ENCODE measurements around the gene HEATR5A. TPM values are rescaled to one million over a fixed set of nuclear protein-coding genes. Genes with fewer than 3 reads are reported as not detected.
"Not testable (repeated sequence)": the region's sequence is repeated elsewhere in the genome, so short reads cannot be mapped to it uniquely, and the experiment has no call there.

The HEATR5A gene
- total RNA-seq, 1 donor from 2014 or later, result 32.8 TPM

DNA sequence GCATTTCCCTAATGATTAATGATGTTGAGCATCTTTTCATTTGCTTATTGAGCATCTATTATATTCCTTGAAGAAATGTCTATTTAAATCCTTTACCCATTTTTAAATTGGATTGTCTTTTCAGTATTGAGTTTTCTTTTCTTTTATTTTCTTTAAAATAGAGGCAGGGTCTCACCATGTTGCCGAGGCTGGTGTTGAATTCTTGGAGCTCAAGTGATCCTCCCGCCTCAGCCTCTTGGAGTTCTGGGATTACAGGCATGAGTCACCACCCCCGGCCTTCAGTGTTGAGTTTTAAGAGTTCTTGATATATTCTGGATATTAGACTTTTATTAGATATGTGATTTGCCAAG, 139.5 kb downstream of the HEATR5A start:
- DNase-seq, result no peak

DNA sequence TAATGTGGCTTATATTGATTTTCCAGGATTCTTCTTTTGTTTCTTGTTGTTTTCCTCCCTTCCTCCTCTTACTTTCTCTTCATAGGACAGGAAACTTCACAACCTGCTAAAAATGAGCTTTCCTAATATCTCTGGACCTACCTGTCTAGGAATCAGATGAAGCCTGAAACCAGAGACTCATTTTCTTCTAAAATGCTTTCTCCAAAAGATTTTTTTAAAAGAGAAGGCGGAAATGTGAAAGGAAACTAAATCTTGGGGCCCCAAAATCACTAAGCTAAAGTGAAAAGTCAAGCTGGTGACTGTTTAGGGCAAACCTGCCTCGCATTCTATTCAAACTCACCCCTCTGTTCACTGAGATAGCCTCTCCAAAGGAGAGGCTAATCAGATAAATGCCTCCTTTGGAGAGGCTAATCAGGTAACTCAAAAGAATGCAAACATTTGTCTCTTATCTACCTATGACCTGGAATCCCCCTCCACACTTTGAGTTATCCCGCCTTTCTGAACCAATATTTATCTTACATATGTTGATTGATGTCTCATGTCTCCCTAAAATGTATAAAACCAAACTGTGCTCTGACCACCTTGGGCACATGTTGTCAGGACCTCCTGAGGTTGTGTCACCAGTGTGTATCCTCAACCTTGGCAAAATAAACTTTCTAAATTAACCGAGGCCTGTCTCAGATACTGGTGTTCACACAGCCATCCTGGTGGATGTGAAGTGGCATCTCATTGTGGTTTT, 140.0 kb downstream of the HEATR5A start:
- no peak for DNase-seq

DNA sequence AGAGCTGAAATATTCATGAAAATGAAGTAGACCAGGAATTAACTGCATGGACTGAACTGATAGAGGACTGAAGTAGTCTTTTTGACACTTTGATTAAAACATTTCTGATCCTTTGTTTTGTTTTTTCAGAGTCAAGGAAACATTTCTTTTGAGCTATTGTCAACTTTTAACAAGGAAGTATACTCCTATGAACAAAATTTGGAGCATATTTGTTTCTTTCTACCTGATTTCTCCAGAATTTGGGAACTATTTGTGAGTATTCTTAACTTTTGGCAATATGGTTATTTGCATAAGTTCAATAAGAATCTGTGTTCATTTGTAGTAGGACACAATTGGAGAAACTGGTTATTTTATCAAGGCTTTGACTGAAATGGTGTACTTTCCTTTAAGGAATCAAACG, 141.5 kb downstream of the HEATR5A start:
- no peak for DNase-seq

GRCh38 chr14:31277085-31277484, 143.3 kb downstream of the HEATR5A start:
- DNase-seq, result no peak

GRCh38 chr14:31276417-31276816, 143.9 kb downstream of the HEATR5A start:
- not testable (repeated sequence) for DNase-seq

DNA sequence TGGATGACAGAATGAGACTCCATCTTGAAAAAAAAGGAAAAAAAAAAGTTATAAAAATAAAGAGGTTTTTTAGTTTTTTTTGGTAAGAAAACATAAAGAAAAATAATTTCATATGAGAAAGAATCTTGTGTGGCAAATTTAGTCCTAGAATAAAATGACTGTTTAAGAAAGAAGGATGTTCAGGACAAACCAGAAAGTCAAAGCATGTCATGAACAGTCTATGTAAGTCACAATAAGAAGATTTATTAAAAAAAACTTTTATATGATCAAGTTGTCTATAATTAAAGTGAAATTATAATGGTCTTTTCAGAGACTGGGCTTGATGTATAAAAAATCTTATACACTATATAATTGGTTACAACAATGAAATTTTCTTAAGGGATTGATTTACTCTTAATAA, 144.6 kb downstream of the HEATR5A start:
- DNase-seq, result no peak

GRCh38 chr14:31271648-31272047, 148.7 kb downstream of the HEATR5A start:
- no peak for DNase-seq

DNA sequence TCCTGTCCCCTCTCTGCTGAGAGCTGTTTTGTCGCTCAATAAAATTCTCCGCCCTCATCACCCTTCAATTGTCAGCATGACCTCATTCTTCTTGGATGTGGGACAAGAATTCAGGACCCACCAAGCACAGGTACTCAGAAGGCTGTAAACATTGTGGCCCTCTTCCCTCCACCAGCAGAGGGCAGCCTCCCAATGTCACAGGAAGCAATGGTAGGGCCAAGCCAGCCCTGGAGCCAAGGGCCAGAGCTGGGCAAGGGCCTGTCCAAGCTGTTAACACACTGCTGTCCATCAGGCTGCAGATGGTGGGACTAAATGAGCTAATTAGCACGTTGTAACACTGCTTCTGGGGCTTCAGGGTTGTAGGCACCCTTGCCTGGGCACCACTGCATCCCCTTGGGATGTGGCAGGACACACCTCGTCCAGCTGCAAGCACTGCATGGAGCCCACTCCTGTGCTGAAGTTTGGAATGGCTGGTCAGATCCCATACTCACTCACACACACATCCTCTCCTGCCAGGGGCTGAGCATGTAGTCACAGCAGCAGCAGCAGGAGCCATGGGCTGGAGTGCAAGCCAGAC, 150.1 kb downstream of the HEATR5A start:
- no peak for DNase-seq

DNA sequence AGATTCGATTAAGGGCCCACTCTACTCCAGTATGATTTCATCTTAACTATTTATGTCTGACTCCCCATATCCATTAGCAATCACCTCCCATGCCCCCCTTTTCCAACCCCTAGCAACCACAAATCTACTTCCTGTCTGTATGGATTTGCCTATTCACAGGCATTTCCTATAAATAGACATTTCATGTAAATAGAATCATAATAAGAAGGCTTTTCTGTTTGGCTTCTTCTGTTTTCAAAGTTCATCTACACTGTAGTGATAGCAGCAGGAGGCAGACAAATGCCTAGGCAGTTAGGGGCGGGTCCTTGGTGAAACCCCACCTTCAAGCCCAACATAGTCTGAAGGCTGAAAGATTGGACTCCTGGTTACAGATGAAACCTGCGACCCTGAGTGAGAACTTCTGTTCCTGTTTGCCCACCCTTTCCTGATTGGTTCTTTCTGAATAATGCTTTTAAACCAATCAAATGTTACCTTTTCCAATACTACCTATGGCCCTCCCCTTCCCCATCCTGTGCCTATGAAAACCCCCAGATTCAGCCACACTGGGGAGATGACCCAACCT, 150.6 kb downstream of the HEATR5A start:
- DNase-seq, result no peak

DNA sequence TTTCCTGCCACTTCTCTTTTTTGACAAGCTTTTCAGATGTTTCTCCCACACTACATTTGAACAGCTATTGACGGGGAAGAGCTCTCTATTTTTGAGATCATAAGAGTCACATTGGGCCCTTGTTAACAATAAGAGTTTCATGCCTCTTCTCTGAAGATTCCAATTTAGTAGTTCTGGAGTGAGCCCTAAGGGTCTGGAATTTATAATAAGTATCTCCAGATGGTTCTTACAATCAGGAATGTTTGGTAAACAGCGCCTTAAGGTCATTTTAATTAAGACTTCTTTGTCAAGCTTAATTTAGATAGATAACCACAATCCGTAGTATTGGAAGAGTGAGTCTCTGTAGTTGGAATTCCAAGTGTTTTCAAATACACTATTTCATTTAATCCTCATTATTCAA, 152.1 kb downstream of the HEATR5A start:
- no peak for DNase-seq

DNA sequence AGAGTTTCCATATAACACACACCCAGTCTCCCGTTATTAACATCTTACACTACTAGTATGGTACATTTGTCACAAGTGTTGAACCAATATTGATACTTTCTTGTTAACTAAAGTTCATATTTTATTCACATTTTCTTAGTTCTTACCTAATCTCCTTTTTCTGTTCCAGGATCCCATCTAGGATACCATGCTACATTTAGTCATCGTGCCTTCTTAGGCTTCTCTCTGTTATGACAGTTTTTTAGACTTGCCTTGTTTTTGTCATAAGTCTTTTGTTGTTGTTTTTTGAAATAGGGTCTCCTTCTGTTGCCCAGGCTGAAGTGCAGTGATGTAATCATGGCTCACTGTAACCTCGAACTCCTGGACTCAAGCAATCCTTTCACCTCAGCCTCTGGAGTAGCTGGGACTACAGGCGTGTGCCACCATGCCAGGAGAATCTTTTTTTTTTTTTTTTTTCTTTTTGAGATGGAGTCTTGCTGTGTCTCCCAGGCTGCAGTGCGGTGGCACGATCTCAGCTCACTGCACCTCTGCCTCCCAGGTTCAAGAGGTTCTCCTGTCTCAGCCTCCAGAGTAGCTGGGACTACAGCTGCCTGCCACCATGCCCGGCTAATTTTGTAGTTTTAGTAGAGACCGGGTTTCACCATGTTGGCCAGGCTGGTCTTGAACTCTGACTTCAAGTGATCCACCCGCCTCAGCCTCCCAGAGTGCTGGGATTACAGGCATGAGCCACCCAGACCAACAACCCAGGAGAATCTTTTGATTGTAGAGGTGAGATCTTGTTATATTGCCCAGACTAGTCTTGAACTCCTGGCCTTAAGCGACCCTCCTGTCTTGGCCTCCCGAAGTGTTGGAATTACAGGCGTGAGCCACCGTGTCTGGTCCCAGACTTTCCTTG, 153.7 kb downstream of the HEATR5A start:
- no peak for DNase-seq

DNA sequence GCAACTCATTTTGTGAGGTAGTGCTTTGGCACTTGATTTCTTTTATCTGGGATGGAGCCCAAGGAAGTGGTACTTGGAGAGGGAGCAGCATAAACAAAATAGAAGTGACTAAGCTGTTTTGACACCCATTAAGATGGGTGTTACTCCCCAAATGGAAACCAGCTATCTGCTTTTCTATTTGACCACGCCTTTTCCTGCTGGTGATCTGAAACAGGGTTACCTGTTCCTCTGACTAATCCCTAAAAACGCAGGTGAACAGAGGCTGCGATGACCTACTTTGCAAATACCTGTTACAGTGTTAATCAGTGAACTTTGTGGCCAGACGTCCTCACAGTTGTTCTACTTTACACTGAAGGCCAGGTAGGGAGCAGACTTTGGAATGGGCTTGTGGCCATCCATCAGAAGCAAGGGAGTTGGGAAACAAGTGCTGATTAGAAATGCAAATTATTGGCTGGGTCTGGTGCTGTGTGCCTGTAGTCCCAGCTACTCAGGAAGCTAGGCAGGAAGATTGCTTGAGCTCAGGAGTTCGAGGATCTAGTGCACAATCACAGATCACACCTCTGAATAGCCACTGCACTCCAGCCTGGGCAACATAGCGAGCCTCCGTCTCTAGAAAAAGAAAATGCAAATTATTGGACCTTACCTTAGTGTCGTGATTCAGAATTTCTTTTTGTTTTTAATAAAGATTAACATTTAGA, 154.5 kb downstream of the HEATR5A start:
- DNase-seq, result no peak

- peak; percentile 72 for DNase-seq
Measured at GRCh38 chr14:31263485-31264133, 156.7 kb downstream of the HEATR5A start.

DNA sequence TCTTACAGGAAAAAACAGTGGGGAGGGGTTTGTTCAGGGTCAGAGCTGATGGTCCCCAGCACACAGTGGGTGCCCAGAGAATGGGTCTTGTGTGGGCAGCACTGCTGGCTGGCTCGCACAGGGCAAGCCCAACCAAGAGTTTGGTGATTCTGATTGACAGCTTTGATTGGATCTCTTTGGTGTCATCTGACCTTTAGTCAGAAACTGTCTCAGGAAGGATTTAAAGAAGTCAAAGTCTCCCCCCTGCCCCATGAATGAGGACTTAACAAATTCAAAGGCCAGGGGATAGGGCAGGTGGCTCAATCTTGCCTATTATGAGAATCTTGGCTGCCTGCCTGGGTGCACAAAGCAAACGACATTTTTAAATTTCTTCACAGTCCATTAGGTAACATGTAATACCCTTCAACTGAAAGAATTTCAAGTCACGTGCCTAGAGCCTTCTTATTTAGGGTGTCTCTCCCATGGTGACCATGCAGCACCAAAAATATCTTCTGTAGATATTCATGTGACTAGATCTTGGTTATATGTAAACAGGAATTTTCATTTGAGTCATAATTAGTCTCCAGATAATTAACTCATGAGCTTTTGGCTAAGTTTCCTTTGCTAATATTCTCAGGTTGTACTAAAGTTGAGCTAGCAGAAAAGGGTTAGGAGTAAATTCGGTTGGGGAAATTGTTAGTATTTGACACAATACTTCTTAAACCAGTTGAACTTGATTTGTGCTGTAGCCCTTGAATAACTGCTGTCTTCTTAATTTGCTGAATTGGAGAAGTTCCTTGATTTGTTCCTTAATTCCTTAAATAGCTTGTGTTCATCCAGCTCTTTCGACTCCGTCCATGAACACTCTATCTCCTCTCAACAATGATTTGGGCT, 158.3 kb downstream of the HEATR5A start:
- peak; percentile 30 for DNase-seq

DNA sequence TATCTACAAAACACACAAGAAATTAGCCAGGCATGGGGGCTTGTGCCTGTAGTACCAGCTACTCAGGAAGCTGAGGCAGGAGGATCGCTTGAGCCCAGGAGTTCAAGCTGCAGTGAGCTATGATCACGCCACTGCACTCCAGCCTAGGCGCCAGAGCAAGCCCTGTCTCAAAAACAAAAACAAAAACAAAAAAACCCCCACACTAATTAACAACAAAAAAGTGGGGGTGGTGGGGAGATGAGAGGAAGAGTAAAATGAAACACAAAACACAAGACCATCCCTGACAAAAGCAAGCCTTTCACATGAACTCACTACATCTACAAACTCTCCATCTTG, 158.9 kb downstream of the HEATR5A start:
- no peak for DNase-seq

- not testable (repeated sequence) for DNase-seq
Measured at GRCh38 chr14:31259040-31259435, 161.3 kb downstream of the HEATR5A start.

- DNase-seq, result no peak
Measured at GRCh38 chr14:31258427-31259039, 161.8 kb downstream of the HEATR5A start.

DNA sequence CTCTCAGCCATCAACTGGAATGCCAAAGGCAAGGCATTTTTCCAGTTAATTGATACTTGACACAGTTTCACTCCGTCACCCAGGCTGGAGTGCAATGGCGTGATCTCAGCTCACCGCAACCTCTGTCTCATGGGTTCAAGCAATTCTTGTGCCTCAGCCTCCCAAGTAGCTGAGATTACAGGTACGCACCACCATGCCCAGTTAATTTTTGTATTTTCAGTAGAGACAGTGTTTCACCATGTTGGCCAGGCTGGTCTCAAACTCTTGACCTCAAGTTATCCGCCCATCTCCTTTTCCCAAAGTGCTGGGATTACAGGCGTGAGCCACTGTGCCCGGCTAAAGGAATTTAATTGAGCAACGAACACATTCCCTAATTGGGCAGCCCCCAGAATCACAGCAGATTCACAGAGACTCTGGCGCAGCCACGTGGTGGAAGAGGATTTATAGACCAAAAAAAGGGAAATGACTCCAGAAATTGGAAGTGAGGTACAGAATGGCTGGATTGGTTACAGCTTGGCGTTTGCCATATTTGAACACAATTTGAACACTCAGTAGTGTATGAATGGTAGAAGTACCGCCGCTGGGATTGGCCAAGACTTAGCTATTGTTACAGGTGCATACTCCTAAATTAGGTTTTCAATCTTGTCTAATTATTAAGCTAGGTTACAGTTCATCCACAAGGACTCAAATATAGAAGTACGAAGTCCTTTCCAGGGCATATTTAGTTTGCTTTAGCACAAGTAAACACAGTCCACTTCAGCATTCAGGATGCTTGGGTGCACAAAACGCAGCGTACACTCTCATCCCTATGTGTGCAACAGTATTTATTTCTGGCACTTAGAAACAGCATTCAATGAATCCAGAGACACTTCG, 162.6 kb downstream of the HEATR5A start:
- not testable (repeated sequence) for DNase-seq

GRCh38 chr14:31257244-31257553, 163.2 kb downstream of the HEATR5A start:
- DNase-seq, result no peak

Measured in tongue (tissue), 2 donors.